H1 (cell line): Measurements from ENCODE around the gene CYB5R2. TPM values are rescaled to one million over a fixed set of nuclear protein-coding genes. Genes with fewer than 3 reads are reported as not detected.

ENCODE experiments used
- CTCF ChIA-PET: fragments of 300-600 bp; sonication (Branson Sonifier 250); formaldehyde crosslinking; loops from one replicate; lab custom pipeline; 2021; ENCODE audit not compliant: partially characterized antibody; lab: Charles Lee
- POLR2A ChIA-PET: fragments of 300-600 bp; sonication (Branson Sonifier 250); formaldehyde crosslinking; loops from one replicate; lab custom pipeline; 2021; ENCODE audit warnings: inconsistent platforms; ENCODE audit not compliant: partially characterized antibody; lab: Charles Lee
- DNase-seq, 2 experiments: peaks; one replicate each; pipeline versions ENCODE4 v3.0.0 to v3.0.0-alpha.2; 2010 to 2022; ENCODE audit warnings: low spot score in 2 of 2, low read depth in 1 of 2, mixed read lengths in 1 of 2
- FAIRE-seq: peaks from 2 replicates; lab custom pipeline; 2011; peaks lifted over from hg19 to GRCh38; lab: Jason Lieb, UNC
- H2AFZ ChIP-seq: 2 replicates; pipeline ENCODE4 v1.8.1; 2012; ENCODE audit warnings: low read length, inconsistent platforms
- H2AK5ac ChIP-seq: 2 replicates; pipeline ENCODE4 v1.6.1; 2013; ENCODE audit warnings: low read depth, low read length
- H2BK120ac ChIP-seq: replicated peaks from 2 replicates; pipeline ENCODE3; 2013; ENCODE audit warnings: low read depth, low read length, inconsistent platforms
- H2BK12ac ChIP-seq: 2 replicates; pipeline ENCODE4 v1.6.1; 2013; ENCODE audit warnings: low read depth, low read length
- H2BK15ac ChIP-seq: 2 replicates; pipeline ENCODE4 v1.6.1; 2013; ENCODE audit warnings: low read length
- H2BK20ac ChIP-seq: 2 replicates; pipeline ENCODE4 v1.6.1; 2013; ENCODE audit warnings: low read length
- H2BK5ac ChIP-seq: 2 replicates; pipeline ENCODE4 v1.6.1; 2013; ENCODE audit warnings: low read depth, low read length
- H3K14ac ChIP-seq: 2 replicates; pipeline ENCODE4 v1.6.1; 2013; ENCODE audit warnings: inconsistent platforms; ENCODE audit not compliant: insufficient read length
- H3K18ac ChIP-seq: 2 replicates; pipeline ENCODE4 v1.6.1; 2013; ENCODE audit warnings: low read length; ENCODE audit errors: extremely low read depth
- H3K23ac ChIP-seq: 2 replicates; pipeline ENCODE4 v1.6.1; 2013; ENCODE audit warnings: inconsistent platforms; ENCODE audit not compliant: insufficient read length
- H3K23me2 ChIP-seq: 2 replicates; pipeline ENCODE4 v1.6.1; 2013; ENCODE audit warnings: low read depth, low read length
- H3K27ac ChIP-seq: 2 replicates; pipeline ENCODE4 v1.6.1; 2011; ENCODE audit warnings: low read depth, low read length, inconsistent platforms
- H3K27me3 ChIP-seq, 4 experiments: replicated peaks in 1 of 4; 1 replicate in 1 of 4; 2 replicates in 3 of 4; pipeline versions ENCODE4 v1.6.1 to v1.8.1; 2011 to 2013; ENCODE audit warnings: low read length in 3 of 4, mild to moderate bottlenecking in 3 of 4, inconsistent platforms in 2 of 4, mixed read lengths in 2 of 4, moderate library complexity in 1 of 4; ENCODE audit not compliant: control insufficient read depth in 3 of 4, insufficient read depth in 3 of 4; ENCODE audit errors: extremely low read depth in 1 of 4
- H3K36me3 ChIP-seq, 4 experiments: 2 replicates each; pipeline versions ENCODE4 v1.6.1 to v1.8.1; 2011 to 2013; ENCODE audit warnings: mild to moderate bottlenecking in 4 of 4, low read length in 3 of 4, moderate library complexity in 2 of 4, control low read depth in 1 of 4, inconsistent platforms in 1 of 4; ENCODE audit not compliant: insufficient read depth in 4 of 4, control insufficient read depth in 2 of 4
- H3K4ac ChIP-seq: replicated peaks from 2 replicates; pipeline ENCODE3; 2013; ENCODE audit warnings: low read length, low read depth, mixed read lengths, inconsistent platforms; ENCODE audit not compliant: insufficient read length
- H3K4me1 ChIP-seq, 4 experiments: replicated peaks in 1 of 4; 1 replicate in 1 of 4; 2 replicates in 3 of 4; pipeline versions ENCODE4 v1.6.1 to v1.8.1; 2011 to 2013; ENCODE audit warnings: low read length in 3 of 4, inconsistent platforms in 2 of 4, mixed read lengths in 1 of 4; ENCODE audit not compliant: insufficient read depth in 4 of 4, control insufficient read depth in 3 of 4
- H3K4me2 ChIP-seq, 2 experiments: 2 replicates each; pipeline versions ENCODE4 v1.6.1 to v1.8.1; 2011 to 2013; ENCODE audit warnings: low read depth in 2 of 2, low read length in 2 of 2, control low read depth in 1 of 2, inconsistent platforms in 1 of 2, mild to moderate bottlenecking in 1 of 2; ENCODE audit not compliant: insufficient read depth in 1 of 2
- H3K4me3 ChIP-seq, 4 experiments: fragments of 200-600, 300-600 bp in 1 of 4; sonication (generic), shearing (Covaris generic), sonication (Bioruptor Twin) in 1 of 4; 2 replicates each; pipeline versions ENCODE4 v1.5.1 to v1.8.1; 2011 to 2016; ENCODE audit warnings: low read length in 4 of 4, low read depth in 3 of 4, control low read depth in 2 of 4, inconsistent platforms in 2 of 4, mild to moderate bottlenecking in 2 of 4, mixed read lengths in 1 of 4, moderate library complexity in 1 of 4; ENCODE audit not compliant: insufficient read depth in 2 of 4; ENCODE audit errors: extremely low read depth in 1 of 4
- H3K56ac ChIP-seq: replicated peaks from 2 replicates; pipeline ENCODE3; 2013; ENCODE audit warnings: low read depth, mild to moderate bottlenecking, mixed read lengths, low read length, inconsistent platforms; ENCODE audit not compliant: insufficient read length
- H3K79me1 ChIP-seq: 2 replicates; pipeline ENCODE4 v1.6.1; 2013; ENCODE audit warnings: low read depth, low read length, control low read depth
- H3K79me2 ChIP-seq, 2 experiments: 2 replicates each; pipeline versions ENCODE4 v1.6.1 to v1.8.1; 2012 to 2013; ENCODE audit warnings: low read length in 2 of 2, mild to moderate bottlenecking in 2 of 2, inconsistent platforms in 1 of 2; ENCODE audit not compliant: insufficient read depth in 2 of 2, control insufficient read depth in 1 of 2
- H3K9ac ChIP-seq, 4 experiments: replicated peaks in 1 of 4; 1 replicate in 1 of 4; 2 replicates in 3 of 4; pipeline versions ENCODE4 v1.6.1 to v1.8.1; 2011 to 2013; ENCODE audit warnings: low read depth in 3 of 4, low read length in 3 of 4, control low read depth in 2 of 4, mild to moderate bottlenecking in 2 of 4, moderate library complexity in 2 of 4, inconsistent platforms in 1 of 4; ENCODE audit errors: extremely low read depth in 1 of 4
- H3K9me3 ChIP-seq, 2 experiments: 2 replicates each; pipeline versions ENCODE4 v1.6.1 to v1.8.1; 2012 to 2013; ENCODE audit warnings: mild to moderate bottlenecking in 2 of 2, moderate library complexity in 2 of 2, control low read depth in 1 of 2, inconsistent platforms in 1 of 2, low read depth in 1 of 2, low read length in 1 of 2, mixed read lengths in 1 of 2; ENCODE audit not compliant: insufficient read depth in 2 of 2
- H4K20me1 ChIP-seq, 2 experiments: replicated peaks in 1 of 2; 2 replicates each; pipeline versions ENCODE3 to v1.8.1; 2011 to 2013; ENCODE audit warnings: inconsistent platforms in 2 of 2, low read length in 2 of 2, mild to moderate bottlenecking in 1 of 2; ENCODE audit not compliant: insufficient read depth in 2 of 2, control insufficient read depth in 1 of 2
- H4K5ac ChIP-seq: 2 replicates; pipeline ENCODE4 v1.6.1; 2013; ENCODE audit warnings: low read length, low read depth, mixed read lengths, inconsistent platforms; ENCODE audit not compliant: insufficient read length
- H4K8ac ChIP-seq: 2 replicates; pipeline ENCODE4 v1.8.0; 2013; ENCODE audit warnings: mild to moderate bottlenecking, moderate library complexity, low read length, inconsistent platforms; ENCODE audit not compliant: insufficient read depth; ENCODE audit errors: extremely low read depth
- H4K91ac ChIP-seq: replicated peaks from 2 replicates; pipeline ENCODE3; 2013; ENCODE audit warnings: low read length, mixed read lengths, inconsistent platforms; ENCODE audit not compliant: insufficient read length
- BCL11A ChIP-seq, 2 experiments: IDR thresholded peaks; one replicate each; pipeline ENCODE4 v1.6.1; 2011; ENCODE audit warnings: low read depth in 2 of 2, low read length in 2 of 2, mild to moderate bottlenecking in 2 of 2
- CBX8 ChIP-seq: fragments of 300-800, 300-1000 bp; sonication (generic); IDR thresholded peaks from 2 replicates; pipeline ENCODE4 v1.7.1; 2016; ENCODE audit warnings: low read depth, low read length, borderline replicate concordance
- CHD2 ChIP-seq: IDR thresholded peaks from 2 replicates; pipeline ENCODE4 v1.6.1; 2012; ENCODE audit warnings: low read length, improper control_type of control experiment
- HDAC2 ChIP-seq, 2 experiments: fragments of 300-600 bp in 1 of 2; sonication (generic) in 1 of 2; IDR thresholded peaks; 2 replicates each; pipeline ENCODE4 v1.6.1; 2011 to 2012; ENCODE audit warnings: low read depth in 2 of 2, low read length in 2 of 2, mild to moderate bottlenecking in 2 of 2, moderate library complexity in 2 of 2, borderline replicate concordance in 1 of 2, inconsistent platforms in 1 of 2
- SIN3A ChIP-seq, 2 experiments: IDR thresholded peaks in 1 of 2; conservative IDR thresholded peaks in 1 of 2; 2 replicates each; pipeline ENCODE4 v1.6.1; 2011 to 2012; ENCODE audit warnings: low read length in 2 of 2, improper control_type of control experiment in 1 of 2, low read depth in 1 of 2, mild to moderate bottlenecking in 1 of 2
- USF2 ChIP-seq: IDR thresholded peaks from 2 replicates; pipeline ENCODE4 v1.6.1; 2011; ENCODE audit warnings: low read length, improper control_type of control experiment
- WGBS, 2 experiments: shearing (Covaris generic) in 1 of 2; methylation state at CpG; one replicate each; pipeline versions ENCODE4 v1.1.6 to v1.1.7; 2013 to 2015; ENCODE audit warnings: low lambda C conversion rate in 2 of 2, mixed read lengths in 2 of 2, inconsistent platforms in 1 of 2, low coverage in 1 of 2, missing lambda C conversion rate in 1 of 2; ENCODE audit not compliant: insufficient replicate concordance in 2 of 2, insufficient coverage in 1 of 2, insufficient read length in 1 of 2; ENCODE audit errors: extremely low coverage in 1 of 2, missing lambda C conversion rate in 1 of 2; 5-methylcytosine and 5-hydroxymethylcytosine counted together
- polyA plus RNA-seq, 7 experiments: library from polyadenylated mRNA; depleted of rRNA in 3 of 7; stranded (reverse) in 5 of 7; unstranded in 2 of 7; fragments of >200 nt in 5 of 7; fragments of 200-250 nt in 2 of 7; gene quantifications; 1 replicate in 5 of 7; 2 replicates in 1 of 7; 4 replicates in 1 of 7; pipeline versions ENCODE4 v1.2.1 to v1.2.3, GENCODE V29; 2011 to 2013; ENCODE audit warnings: missing spikeins in 2 of 7, mixed read lengths in 2 of 7
- total RNA-seq: library from RNA; stranded (reverse); fragmentation: NEBNext Ultra II Directional; extraction: Animal tissue kit (Norgen Biotek cat#: 25700); gene quantifications from 2 replicates; pipeline ENCODE4 v1.2.1, GENCODE V29; 2021

The CYB5R2 gene
- total and polyA plus RNA-seq, 2 of the 8 experiments (the other 6 are each of a cell fraction or from before 2014, with no cell fraction given): 53.0 to 55.9 TPM

GRCh38 chr11:7630002-7630401 is 43.3 kb downstream of the CYB5R2 start:
- Histone ChIP-seq H3K79me1 (no peaks in the 10 kb centered on the region; the same call in 1 of the 2 replicates), H3K79me2 (no peaks in the 10 kb centered on the region), H4K5ac (no peak overlapping the region), H3K4me3 (no peak overlapping the region), H3K18ac (no peak overlapping the region), H4K8ac (no peak overlapping the region), H3K27ac (no peak overlapping the region), H2AFZ (no peak overlapping the region), H3K23ac (no peak overlapping the region), H2BK12ac (no peak overlapping the region), H2BK120ac (no peak overlapping the region), H3K4me1 (no peaks in the 10 kb centered on the region), H4K91ac (no peak overlapping the region)
- POLR2A ChIA-PET: no interaction called here
- no peak for FAIRE-seq
- WGBS, 2 experiments: 94% methylated on average over 2 of the region's 2 CpGs; no CpG with 5 or more reads in 1 of the 2 experiments
- TF ChIP-seq HDAC2 (IDR thresholded peaks at IDR 0.05; ENCODE audit: borderline replicate concordance in 1 of 2, low read depth in 2 of 2, low read length in 2 of 2) (no peak), BCL11A (IDR thresholded peaks at IDR 0.05; ENCODE audit: low read depth in 2 of 2, low read length in 2 of 2) (no peak), USF2 (no peak), CBX8 (no peak), CHD2 (no peak), SIN3A (conservative IDR thresholded peaks at IDR 0.05 in 1 of 2, IDR thresholded peaks at IDR 0.05 in 1 of 2; ENCODE audit: low read depth in 1 of 2, low read length in 2 of 2) (no peak)
- TF ChIP-seq, all 59 proteins: peak for 0
- CTCF ChIA-PET: interaction anchor here (0.8 to 4.1 kb wide), 13 partner anchors 8 to 276 kb away, joined by 3 to 27 read pairs (median 5); no protein-coding TSS in a partner anchor
- H2BK5ac ChIP-seq: no peak overlapping the region
- no peaks in the 10 kb centered on the region for H3K9me3 ChIP-seq
- no peak overlapping the region for H2BK15ac ChIP-seq
- no peaks in the 10 kb centered on the region; a peak in 1 of 8 replicates for H3K36me3 ChIP-seq
- no peak for DNase-seq
- no peak overlapping the region for H2AK5ac ChIP-seq
- no peak overlapping the region for H3K14ac ChIP-seq
- H3K4me2 ChIP-seq: no peak overlapping the region
- H3K23me2 ChIP-seq: no peaks in the 10 kb centered on the region
- no peaks in the 10 kb centered on the region for H4K20me1 ChIP-seq
- H3K4ac ChIP-seq: no peak overlapping the region
- H3K56ac ChIP-seq: no peak overlapping the region
- no peak overlapping the region for H2BK20ac ChIP-seq
- H3K9ac ChIP-seq: no peak overlapping the region
- no peaks in the 10 kb centered on the region for H3K27me3 ChIP-seq
